HG02970 (cell line): ENCODE measurements around the gene PRELP.

Experiments used
- ATAC-seq: cut with Tn5 transposase; IDR thresholded peaks from one replicate; pipeline ENCODE4 v1.9.1; 2021; ENCODE audit warnings: mild to moderate bottlenecking, moderate library complexity, moderate number of reproducible peaks; ENCODE audit not compliant: unreplicated experiment, low FRiP score

The PRELP gene

DNA sequence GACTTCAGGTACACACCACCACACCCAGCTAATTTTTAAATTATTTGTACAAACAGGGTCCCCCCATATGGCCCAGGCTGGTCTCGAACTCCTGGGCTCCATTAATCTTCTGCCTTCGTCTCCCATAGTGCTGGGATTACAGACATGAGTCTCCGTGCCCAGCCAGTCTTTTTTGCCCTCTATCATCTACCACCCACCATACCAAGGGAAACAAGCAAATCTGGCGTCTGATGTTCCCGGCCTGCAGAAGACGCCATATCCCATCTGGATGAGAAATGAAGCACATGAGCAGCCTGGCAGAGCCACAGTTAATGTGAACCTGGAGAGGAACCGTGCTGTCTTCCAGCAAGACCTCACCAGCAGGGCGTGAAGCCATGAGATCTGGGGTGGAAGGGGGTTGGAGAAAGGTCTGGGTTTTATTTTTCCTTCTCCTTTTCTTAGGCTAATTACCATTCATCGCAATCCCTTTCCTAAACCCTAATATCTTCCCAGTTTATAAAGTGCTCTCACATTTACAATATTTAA lies 1.8 kb upstream of the PRELP start:
- no peak for ATAC-seq

DNA sequence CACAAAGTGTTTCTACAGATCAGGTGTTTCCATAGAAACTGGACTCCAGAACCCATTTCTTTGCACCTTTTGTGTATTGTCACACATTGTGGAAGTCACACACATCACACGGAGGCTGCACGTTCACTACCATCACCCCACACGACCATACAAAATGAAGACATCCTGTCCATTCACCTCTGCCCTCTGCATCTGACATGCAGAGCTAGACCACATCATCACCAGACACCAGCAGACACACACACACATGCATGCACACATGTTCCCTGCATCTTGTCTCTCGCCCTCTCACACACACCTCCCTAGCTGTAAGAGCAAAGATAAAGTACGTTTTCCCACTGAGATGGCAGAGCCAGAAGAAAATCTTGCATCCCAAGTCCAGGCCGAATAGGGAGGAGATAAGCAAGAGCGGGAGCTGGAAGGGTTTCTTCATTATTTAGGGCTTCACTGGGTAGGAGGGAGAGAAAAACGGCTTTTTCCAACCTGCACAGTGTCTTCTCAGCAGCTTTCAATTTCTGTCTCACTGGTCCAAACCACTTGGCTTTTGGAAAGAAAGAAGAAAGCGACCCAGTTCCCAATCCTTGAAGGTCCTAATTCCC lies 709 bp downstream of the PRELP start:
- no peak for ATAC-seq

DNA sequence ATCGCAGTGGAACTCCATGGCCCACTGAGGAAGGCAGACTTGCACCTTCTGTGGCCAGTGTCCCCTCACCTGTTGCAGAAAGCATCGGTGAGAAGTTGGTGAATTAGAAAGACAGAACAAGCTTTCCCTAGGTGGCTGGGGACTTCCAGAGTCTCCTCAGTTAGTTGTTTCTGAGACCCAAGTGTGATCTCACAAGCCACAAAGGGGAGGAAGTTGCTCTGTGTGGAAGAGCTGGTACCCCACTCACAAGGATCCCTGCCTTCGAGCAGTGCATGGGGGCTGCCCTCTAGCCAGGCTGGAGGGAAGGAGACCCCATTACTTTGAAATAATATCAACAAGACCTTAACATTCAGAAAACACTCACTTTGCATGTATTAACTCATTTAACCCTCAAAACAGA lies 2.1 kb downstream of the PRELP start:
- ATAC-seq = no peak

DNA sequence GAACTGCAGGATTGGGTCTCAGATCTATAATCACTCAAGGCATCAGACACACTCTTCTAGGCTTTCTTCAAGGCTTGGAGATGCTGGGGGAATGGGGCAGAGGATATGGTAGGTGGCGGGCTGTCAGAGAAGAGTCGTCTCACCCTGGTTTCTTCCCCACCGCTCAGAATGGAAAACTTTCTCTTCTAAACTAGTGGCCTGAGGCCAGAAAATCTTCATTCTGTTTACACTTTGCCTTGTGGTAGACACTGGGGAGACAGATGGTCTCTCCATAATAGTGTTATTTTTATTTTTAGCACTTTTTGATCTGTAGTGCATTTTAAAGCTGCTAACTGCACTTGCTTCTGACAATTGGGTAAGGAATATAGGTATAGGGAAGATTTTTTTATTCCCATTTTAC lies 2.6 kb downstream of the PRELP start:
- ATAC-seq = no peak

DNA sequence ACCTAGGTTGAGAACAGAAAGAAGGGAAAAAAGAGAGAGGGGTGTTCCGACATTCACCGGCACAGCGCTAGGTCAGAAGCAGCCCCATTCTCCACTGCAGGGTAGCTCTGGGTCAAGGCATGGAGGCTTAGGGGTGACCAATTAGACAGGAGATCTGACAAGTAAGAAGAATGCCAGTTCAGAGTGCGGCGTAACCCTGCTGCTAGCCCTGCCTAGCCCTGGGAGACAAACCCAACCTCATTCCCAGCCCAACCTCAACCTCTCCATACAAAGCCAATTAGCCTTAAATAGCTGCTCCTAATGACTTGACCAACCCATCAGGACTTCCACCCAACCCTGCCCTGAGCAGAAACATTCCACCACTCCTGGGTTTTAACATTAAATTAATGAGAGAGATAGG lies 3.4 kb downstream of the PRELP start:
- ATAC-seq = no peak

DNA sequence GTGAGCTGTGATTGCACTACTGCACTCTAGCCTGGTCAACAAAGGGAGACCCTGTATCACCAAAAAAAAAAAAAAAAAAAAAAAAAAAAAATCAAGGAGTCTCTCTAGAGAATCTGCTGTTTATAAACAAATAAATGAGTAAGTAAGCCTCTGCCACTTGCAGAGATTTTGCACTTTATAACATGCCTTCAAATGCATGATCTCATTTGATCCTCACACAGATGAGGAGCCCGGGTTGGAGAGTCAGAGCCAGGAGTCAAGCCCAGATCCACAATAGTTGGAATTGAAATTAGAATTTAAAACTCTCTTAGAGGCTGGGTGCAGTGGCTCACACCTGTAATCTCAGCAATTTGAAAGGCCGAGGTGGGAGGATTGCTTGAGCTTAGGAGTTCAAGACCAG lies 4.0 kb downstream of the PRELP start:
- no peak for ATAC-seq

DNA sequence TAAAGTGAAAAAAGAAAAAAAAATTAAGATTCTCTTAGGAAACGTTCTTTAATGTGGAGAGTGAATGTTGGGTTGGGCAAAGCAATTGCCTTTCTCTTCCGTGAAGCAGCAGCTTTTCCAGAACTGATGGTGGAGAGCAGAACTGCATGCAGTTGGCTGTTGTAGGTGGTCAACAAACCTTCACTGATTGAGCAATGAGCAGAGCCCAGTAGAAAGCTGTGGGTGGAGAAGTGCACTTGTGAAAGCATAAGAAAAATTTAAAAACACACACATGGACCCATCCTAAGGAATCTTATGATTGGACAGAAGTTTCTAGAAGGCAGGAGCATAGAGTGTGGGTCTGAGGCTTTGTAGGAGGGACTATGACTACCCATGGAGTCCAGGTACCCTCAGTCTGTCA lies 4.5 kb downstream of the PRELP start:
- ATAC-seq = no peak

DNA sequence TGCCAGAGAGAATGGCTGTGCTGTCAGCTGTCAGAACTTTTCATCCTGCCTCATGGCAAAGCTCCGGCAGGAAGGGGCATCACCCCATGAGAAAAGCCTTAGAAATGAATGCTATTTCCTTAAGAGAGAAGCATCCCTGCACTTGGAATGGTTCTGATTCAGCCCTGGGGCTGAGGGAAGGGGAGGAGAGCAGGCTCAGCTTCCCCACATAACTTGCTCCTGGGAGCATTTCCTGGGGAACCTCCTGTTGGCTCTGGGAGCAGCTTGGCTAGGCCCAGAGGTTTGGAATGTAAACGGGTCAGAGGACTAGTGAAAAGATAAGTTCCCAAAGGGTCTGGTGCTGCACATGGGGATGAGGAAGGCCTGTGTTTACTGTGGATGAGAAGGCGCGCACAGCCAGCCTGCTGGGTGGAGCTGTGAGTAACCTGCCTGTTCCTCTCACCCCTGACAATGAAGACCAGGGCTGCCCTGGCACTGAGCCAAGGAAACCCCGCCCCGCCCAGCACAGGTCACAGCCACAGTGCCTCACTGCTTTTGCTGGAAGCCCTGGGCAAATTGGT lies 5.0 kb downstream of the PRELP start:
- no peak for ATAC-seq

DNA sequence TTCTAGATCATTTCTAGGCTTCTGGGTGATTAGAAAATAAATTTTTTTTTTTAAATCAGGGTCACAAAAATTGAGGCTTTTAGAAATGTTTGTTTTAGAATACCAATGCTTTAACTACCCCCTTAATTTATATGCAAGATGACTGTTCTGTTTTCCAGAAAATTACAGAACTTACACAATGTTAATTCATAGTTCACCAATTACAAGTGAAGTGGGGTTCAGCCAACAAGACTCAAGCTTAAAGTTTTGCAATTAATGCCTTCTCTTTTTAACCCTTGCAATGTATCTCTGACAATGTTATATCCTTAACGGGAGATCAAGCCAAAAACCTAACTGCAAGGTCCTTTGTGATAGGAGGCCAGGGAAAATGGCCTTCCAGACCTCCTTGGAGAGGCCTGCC lies 5.6 kb downstream of the PRELP start:
- ATAC-seq = no peak

DNA sequence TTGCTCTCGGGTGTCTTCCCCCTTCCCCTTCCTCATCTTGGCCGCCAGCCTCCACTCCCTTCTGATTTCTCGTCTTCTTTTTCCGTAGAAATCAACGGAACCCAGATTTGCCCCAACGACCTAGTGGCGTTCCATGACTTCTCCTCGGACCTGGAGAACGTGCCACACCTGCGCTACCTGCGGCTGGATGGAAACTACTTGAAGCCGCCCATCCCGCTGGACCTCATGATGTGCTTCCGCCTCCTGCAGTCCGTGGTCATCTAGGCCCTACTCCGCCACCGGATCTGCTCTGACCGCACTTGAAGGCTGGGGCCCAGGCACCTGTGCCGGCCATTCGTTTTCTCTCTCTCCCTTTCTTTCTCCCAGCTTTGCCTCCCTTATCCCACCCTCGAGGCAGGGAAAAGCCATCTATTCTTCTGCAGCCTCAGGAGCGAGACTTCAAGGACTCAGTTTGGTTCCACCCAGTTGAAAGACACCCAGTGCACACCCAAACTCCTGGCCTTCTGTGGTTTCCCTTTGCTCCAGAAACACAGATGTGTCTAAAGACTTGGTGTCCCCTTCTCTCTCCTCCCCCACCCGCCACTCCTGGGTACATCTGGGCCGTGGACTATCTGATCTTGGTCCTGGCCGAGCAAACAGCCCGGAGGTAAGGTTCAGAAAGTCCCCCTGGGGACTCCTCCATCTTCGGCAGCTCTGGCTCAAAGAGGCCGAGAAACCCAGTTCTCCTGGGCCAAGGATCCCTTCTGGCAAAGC lies 11.2 kb downstream of the PRELP start:
- ATAC-seq = no peak

DNA sequence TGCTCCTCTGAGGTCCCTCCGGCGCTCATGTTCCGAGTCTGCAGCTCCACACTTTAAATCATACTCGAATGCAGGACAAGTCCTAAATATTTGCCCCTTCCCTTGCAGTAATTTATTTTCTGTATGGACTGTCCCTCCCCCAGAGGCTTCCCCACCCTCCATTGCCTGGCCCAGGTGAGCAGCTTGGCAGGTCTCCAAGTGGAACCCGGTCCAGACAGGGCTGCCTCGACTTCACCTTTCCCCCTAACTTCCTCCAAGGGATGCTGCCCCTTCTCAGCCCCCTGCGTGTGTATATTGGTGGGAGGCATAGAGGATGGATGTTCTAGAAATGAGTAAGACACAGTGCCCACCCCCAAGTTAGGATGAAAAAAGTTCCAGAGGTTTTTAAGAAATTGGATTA lies 12.9 kb downstream of the PRELP start:
- ATAC-seq = no peak

DNA sequence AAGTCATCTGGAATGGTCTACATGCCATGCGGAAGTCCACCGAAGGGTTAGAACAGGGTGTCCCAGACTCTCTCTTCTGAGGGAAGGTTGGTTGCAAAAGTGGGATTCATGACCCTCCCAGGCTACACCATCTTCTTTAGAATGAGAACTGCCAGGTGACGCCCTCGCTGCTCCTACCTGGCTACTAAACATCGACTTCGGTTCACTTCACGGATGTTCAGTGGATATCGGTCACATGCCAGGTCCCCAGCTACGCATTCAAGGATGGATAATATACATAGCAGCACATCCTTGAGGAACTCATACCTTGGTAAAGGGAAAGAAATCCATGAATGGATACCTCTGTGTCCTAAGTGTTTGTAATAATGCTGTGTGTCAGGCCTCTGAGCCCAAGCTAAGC lies 15.0 kb downstream of the PRELP start:
- ATAC-seq = no peak

DNA sequence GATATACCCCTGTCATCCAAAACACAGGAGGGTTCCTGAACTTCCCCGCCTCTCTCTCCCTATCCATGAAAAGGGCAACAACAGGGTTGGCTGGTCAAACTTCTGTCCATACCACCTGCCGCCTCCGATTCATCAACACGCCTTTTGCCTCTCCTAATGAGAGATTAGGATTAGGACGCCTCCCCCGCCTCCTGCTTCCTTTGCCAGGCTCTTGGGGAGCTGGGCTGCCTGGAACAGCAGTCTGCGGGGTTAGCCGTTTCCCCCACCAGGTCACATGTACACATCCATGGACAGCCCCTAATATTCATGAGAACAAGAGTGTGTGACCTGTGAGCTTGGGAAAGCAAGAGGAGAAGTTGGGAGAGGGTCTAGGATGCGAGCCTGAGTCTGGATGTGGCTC lies 16.1 kb downstream of the PRELP start:
- no peak for ATAC-seq

DNA sequence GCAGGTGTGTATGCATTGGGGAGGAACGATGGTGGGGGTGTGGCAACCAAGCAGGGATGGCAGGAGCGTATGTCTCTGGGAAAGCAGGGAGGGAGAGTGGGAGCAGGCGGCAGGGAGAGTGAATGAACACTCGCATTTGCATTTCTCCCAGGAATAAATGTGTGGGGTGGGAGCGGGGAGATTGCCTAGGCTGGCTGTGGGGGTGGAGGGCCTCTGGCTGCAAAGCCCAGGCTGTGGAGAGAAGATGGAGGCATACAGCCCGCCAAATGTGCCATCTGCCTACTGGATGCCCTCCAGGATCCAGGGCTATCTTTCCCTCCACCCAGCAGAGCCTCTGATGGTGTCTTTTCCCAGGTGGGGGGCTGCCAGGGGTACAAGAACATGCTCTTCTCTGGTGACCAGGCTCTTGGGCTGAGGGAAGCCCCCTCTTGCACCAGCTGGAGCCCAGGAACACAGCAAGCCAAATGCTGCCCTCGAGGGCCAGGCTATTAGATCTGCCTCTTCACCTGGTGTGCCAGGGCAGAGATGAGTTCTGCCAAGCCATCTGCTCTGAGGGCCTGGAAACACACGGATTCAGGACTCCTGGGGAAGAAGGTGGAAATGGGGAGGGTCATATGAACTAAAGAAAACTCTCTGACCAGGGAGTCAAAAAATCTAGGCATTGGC lies 16.6 kb downstream of the PRELP start:
- no peak for ATAC-seq

DNA sequence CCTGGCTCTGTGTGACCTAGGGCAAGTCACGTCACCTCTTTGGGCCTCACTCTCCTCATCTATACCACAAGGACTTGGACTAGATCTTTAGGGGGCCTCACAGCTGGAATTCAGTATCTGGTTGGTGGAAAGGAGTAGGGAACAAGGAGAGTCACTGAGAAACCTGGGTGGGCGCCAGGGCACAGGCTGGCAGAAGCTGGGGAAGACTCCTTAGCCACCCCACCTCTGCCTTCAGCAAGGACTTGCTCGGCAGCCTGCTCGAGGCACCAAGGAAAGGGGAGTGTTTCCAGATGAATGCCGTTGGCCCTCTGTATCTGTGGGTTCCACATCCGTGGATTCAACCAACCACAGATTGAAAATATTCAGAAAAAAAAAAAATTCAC lies 17.1 kb downstream of the PRELP start:
- ATAC-seq = no peak

DNA sequence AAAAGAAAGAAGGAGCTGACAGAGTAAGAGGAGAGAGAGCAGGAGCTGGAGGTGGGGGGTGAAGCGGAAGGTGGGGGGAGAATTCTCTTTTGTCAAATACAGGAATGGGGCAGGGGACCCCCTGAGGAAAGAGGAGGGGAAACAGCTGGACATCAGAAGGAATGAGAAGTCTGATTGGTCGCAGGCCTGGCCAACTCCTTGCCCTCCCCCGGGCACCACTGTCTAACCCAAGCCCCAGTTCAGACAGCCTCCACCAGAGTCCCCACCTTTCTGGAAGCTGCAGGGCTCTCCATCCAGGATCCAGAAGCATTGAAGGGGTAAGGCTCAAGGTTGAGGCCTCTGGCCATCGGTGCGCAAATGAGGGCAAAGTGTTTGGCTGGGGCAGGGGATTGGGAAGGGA lies 18.3 kb downstream of the PRELP start, which contains the start of gene OPTC:
Gene OPTC, plus strand, starts transcription at position 253 of the 400 bp plus-strand sequence. CDS start 1,853 bp downstream, outside the sequence.
- no peak for ATAC-seq

DNA sequence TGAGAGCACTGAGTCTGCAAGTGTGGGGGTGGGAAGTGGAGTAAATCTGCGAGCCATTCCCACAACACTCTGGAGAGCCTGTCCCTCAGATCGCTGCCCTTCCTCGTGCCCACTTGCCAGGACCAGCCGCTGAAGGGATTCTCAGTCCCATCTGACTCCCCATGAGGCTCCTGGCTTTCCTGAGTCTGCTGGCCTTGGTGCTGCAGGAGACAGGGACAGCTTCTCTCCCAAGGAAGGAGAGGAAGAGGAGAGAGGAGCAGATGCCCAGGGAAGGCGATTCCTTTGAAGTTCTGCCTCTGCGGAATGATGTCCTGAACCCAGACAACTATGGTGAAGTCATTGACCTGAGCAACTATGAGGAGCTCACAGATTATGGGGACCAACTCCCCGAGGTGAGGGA lies 20.2 kb downstream of the PRELP start:
- no peak for ATAC-seq

DNA sequence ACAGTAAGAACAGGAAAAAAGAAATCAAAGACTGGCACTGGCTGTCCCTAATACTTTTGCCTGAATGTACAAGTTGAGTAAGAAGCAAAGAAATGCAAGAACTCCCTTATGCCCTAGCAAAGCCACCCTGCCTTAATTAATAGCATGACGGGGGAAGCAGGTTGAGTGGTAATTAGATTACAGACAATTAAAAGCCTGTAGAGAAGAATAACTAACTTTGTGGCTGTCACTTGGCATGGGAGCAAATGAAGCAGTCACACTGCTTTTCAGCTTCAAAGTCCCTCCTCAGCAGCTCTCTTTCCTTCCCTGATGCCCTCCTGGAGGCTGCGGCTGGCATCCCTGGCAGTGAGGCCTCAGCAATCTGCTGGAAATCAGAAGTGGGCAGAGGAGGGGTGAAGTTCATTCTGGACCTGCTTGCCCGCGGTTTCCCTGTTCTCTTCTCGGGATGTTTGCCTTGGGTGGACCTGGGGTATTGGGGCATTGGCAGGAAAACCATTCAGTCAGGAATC lies 21.7 kb downstream of the PRELP start:
- no peak for ATAC-seq

DNA sequence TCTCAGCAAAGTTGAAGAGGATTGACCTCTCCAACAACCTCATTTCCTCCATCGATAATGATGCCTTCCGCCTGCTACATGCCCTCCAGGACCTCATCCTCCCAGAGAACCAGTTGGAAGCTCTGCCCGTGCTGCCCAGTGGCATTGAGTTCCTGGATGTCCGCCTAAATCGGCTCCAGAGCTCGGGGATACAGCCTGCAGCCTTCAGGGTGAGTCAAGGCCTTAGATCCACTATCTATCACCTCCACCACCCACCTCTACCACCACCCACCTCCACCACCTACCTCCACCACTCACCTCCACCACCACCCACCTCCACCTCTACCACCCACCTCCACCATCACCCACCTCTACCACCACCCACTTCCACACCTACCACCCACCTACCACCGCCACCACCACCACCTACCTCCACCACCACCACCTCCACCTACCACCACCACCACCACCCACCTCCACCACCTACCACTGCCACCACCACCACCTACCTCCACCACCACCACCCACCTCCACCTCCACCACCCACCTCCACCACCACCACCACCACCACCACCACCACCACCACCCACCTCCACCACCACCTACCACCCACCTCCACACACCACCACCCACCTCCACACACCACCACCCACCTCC lies 24.2 kb downstream of the PRELP start:
- ATAC-seq = no peak

DNA sequence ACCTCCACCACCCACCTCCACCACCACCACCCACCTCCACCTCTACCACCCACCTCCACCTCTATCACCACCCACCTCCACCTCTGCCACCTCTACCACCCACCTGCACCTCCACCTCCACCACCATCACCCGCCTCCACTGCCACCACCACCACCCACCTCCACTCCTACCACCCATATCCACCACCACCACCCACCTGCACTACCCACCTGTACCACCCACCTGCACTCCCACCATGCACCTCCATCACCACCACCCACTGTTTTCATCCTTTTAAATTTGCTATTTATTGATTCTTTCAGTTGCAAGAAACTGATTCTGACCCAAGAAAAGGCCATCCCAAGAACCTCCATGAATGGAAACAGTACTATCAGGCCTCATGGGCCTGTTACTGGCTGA lies 24.7 kb downstream of the PRELP start:
- no peak for ATAC-seq

DNA sequence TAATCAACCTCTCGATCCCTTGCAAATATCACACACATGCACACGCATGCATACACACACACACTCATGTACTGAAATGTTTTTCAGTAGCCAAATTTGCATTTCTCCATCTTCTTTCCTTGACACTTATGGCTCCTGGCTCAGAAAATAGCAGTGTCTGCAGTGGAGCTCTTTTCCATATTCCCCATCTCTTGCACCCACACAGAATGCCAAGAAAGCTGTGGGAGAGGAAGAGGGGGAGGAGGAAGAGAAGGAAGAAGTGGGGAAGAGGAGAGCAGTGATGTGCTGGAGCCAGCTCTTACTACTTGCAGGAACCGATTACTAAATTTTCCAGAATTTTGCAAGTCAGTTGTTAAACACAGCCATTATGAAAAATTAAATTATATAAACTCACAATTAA lies 28.2 kb downstream of the PRELP start:
- no peak for ATAC-seq
